SK-N-SH (cell line): ENCODE measurements around the gene CERS6. TPM values are rescaled to one million over a fixed set of nuclear protein-coding genes. Genes with fewer than 3 reads are reported as not detected.

Experiments used
- CTCF ChIA-PET: fragments of 300-600, 350-600 bp; formaldehyde crosslinking; extraction: SDS; loops from one replicate; lab custom pipeline; 2021; lab: Yijun Ruan, JAX
- POLR2A ChIA-PET: fragments of 350-600 bp; sonication (Branson Sonifier 250); formaldehyde crosslinking; extraction: SDS; loops from one replicate; lab custom pipeline; 2020; ENCODE audit warnings: antibody characterized with exemption, inconsistent platforms; lab: Yijun Ruan, JAX
- DNase-seq: peaks from one replicate; pipeline ENCODE4 v3.0.0; 2012
- H2AFZ ChIP-seq: fragments of 200-600 bp; sonication (generic); 2 replicates; pipeline ENCODE4 v1.8.1; 2016; ENCODE audit warnings: antibody characterized with exemption, mild to moderate bottlenecking, low read depth
- H3F3A ChIP-seq: fragments of 200-600 bp; sonication (generic); replicated peaks from 2 replicates; pipeline ENCODE3; 2016; ENCODE audit warnings: antibody characterized with exemption, mild to moderate bottlenecking; ENCODE audit not compliant: insufficient read depth
- H3K27ac ChIP-seq, 2 experiments: fragments of 200-500 bp in 1 of 2; fragments of 200-600 bp in 1 of 2; sonication (Bioruptor generic) in 1 of 2; sonication (generic), shearing (Covaris generic) in 1 of 2; 2 replicates each; pipeline versions ENCODE4 v1.5.1 to v1.6.1; 2014 to 2016; ENCODE audit warnings: low read depth in 2 of 2, inconsistent platforms in 1 of 2, low read length in 1 of 2, mild to moderate bottlenecking in 1 of 2, mixed read lengths in 1 of 2
- H3K27me3 ChIP-seq: fragments of 200-600 bp; sonication (generic), shearing (Covaris generic); 2 replicates; pipeline ENCODE4 v1.6.1; 2016; ENCODE audit warnings: mixed run types; ENCODE audit not compliant: insufficient read depth
- H3K36me3 ChIP-seq, 2 experiments: fragments of 200-500 bp in 1 of 2; fragments of 200-600 bp in 1 of 2; sonication (Bioruptor generic) in 1 of 2; sonication (generic) in 1 of 2; replicated peaks in 1 of 2; 2 replicates each; pipeline versions ENCODE3 to v1.5.1; 2014 to 2016; ENCODE audit warnings: low read length in 1 of 2, mild to moderate bottlenecking in 1 of 2; ENCODE audit not compliant: insufficient read depth in 2 of 2, control insufficient read depth in 1 of 2
- H3K4me1 ChIP-seq, 2 experiments: fragments of 200-500 bp in 1 of 2; fragments of 200-600 bp in 1 of 2; sonication (Bioruptor generic) in 1 of 2; sonication (generic), shearing (Covaris generic) in 1 of 2; 2 replicates each; pipeline versions ENCODE4 v1.5.1 to v1.6.1; 2014 to 2016; ENCODE audit warnings: low read depth in 1 of 2, low read length in 1 of 2, mixed run types in 1 of 2; ENCODE audit not compliant: insufficient read depth in 2 of 2, control insufficient read depth in 1 of 2
- H3K4me2 ChIP-seq: fragments of 200-600 bp; sonication (generic), shearing (Covaris generic); 2 replicates; pipeline ENCODE4 v1.6.1; 2017; ENCODE audit warnings: mixed run types
- H3K4me3 ChIP-seq, 2 experiments: fragments of 200-500 bp in 1 of 2; fragments of 200-600 bp in 1 of 2; sonication (Bioruptor generic) in 1 of 2; sonication (generic), shearing (Covaris generic) in 1 of 2; 2 replicates each; pipeline versions ENCODE4 v1.5.1 to v1.8.1; 2014 to 2016; ENCODE audit warnings: low read depth in 2 of 2, inconsistent platforms in 1 of 2, low read length in 1 of 2, mild to moderate bottlenecking in 1 of 2, mixed read lengths in 1 of 2, moderate library complexity in 1 of 2
- H3K79me2 ChIP-seq: fragments of 200-600 bp; sonication (generic); 2 replicates; pipeline ENCODE4 v1.8.1; 2017; ENCODE audit warnings: mild to moderate bottlenecking; ENCODE audit not compliant: insufficient read depth
- H3K9ac ChIP-seq: fragments of 200-600 bp; sonication (generic); 2 replicates; pipeline ENCODE4 v1.6.1; 2017; ENCODE audit warnings: mixed run types
- H3K9me2 ChIP-seq: fragments of 200-600 bp; sonication (generic); 2 replicates; pipeline ENCODE4 v1.6.1; 2017; ENCODE audit warnings: mixed run types
- H3K9me3 ChIP-seq: fragments of 200-600 bp; sonication (generic); 2 replicates; pipeline ENCODE4 v1.6.1; 2017; ENCODE audit warnings: mixed run types, mild to moderate bottlenecking, moderate library complexity
- H4K20me1 ChIP-seq: fragments of 200-600 bp; sonication (generic); 2 replicates; pipeline ENCODE4 v1.6.1; 2017; ENCODE audit warnings: mild to moderate bottlenecking, mixed run types; ENCODE audit not compliant: insufficient read depth
- CHD2 ChIP-seq: fragments of 150-350 bp; IDR thresholded peaks from 2 replicates; pipeline ENCODE4 v1.6.1; 2018; ENCODE audit warnings: low read length; ENCODE audit not compliant: partially characterized antibody
- EZH2phosphoT487 ChIP-seq: fragments of 200-600 bp; sonication (generic); IDR thresholded peaks from 2 replicates; pipeline ENCODE4 v1.6.1; 2017; ENCODE audit warnings: low read depth, mixed run types, mild to moderate bottlenecking, antibody characterized with exemption, moderate library complexity, borderline replicate concordance
- FOXJ3 ChIP-seq: sonication (generic); formaldehyde crosslinking; IDR thresholded peaks from 2 replicates; pipeline ENCODE4 v1.5.1; 2020; ENCODE audit warnings: mild to moderate bottlenecking, missing genetic modification reagents
- FOXM1 ChIP-seq: IDR thresholded peaks from 2 replicates; pipeline ENCODE4 v1.4.0; 2012; ENCODE audit warnings: low read depth, mild to moderate bottlenecking
- GABPA ChIP-seq: IDR thresholded peaks from 2 replicates; pipeline ENCODE4 v1.4.0; 2012; ENCODE audit warnings: low read depth, mild to moderate bottlenecking
- GATA2 ChIP-seq: sonication (generic); formaldehyde crosslinking; IDR thresholded peaks from 2 replicates; pipeline ENCODE4 v1.5.0; 2020; ENCODE audit warnings: mild to moderate bottlenecking, missing genetic modification reagents
- MXI1 ChIP-seq: IDR thresholded peaks from 2 replicates; pipeline ENCODE4 v1.6.1; 2012; ENCODE audit warnings: mild to moderate bottlenecking, low read depth, low read length, improper control_type of control experiment
- POLR2AphosphoS5 ChIP-seq: IDR thresholded peaks from 2 replicates; pipeline ENCODE4 v1.6.1; 2012; ENCODE audit warnings: low read depth, low read length
- RAD21 ChIP-seq: IDR thresholded peaks from 2 replicates; pipeline ENCODE4 v1.6.1; 2012; ENCODE audit warnings: mild to moderate bottlenecking, low read length
- SMC3 ChIP-seq: IDR thresholded peaks from 2 replicates; pipeline ENCODE4 v1.6.1; 2012; ENCODE audit warnings: low read depth, low read length, improper control_type of control experiment
- TCF12 ChIP-seq: IDR thresholded peaks from 2 replicates; pipeline ENCODE4 v1.4.0; 2012
- TEAD4 ChIP-seq: IDR thresholded peaks from 2 replicates; pipeline ENCODE4 v1.4.0; 2012; ENCODE audit warnings: mild to moderate bottlenecking, borderline replicate concordance; ENCODE audit not compliant: insufficient read depth
- YY1 ChIP-seq: IDR thresholded peaks from 2 replicates; pipeline ENCODE4 v1.4.0; 2012; ENCODE audit warnings: low read depth, mild to moderate bottlenecking
- WGBS: methylation state at CpG from one replicate; pipeline ENCODE4 v1.1.6; 2017; ENCODE audit warnings: low lambda C conversion rate; 5-methylcytosine and 5-hydroxymethylcytosine counted together
- polyA plus RNA-seq, 3 experiments: library from polyadenylated mRNA; depleted of rRNA; stranded (reverse); fragments of >200 nt; gene quantifications; 2 replicates each; pipeline ENCODE4 v1.2.3, GENCODE V29; 2012
- TF ChIP-seq, protein P1 (sequence below): IDR thresholded peaks from 2 replicates; pipeline ENCODE4 v1.6.1; 2012; ENCODE audit warnings: mild to moderate bottlenecking, low read depth, low read length, moderate library complexity
- TF ChIP-seq, protein P2 (sequence below): IDR thresholded peaks from 2 replicates; pipeline ENCODE4 v1.4.0; 2012; ENCODE audit warnings: low read depth, borderline replicate concordance

Gene CERS6
- polyA plus RNA-seq, 1 of the 3 experiments (the other 2 are of a cell fraction) = 1.8 TPM

DNA sequence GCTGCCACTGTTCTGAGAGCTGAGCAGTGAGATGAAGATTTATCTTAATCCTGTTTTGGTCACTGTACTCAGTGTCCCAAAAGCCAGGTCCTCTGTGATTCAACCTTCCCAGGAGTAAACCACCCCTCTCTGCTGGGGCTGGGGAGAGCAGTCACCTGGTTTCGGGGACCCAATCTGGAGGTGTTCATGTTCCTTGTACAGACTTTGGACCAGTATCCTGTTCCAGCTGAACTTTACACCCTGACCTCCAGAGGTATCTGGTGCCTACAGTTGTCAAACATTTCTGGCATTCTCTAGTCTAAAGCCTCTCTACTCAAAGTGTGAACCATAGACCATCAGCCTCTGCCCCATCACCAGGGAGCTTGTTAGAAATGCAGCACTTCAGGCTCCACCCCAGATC is 22.1 kb downstream of the CERS6 start (continued):
- TF ChIP-seq, protein P1, sequence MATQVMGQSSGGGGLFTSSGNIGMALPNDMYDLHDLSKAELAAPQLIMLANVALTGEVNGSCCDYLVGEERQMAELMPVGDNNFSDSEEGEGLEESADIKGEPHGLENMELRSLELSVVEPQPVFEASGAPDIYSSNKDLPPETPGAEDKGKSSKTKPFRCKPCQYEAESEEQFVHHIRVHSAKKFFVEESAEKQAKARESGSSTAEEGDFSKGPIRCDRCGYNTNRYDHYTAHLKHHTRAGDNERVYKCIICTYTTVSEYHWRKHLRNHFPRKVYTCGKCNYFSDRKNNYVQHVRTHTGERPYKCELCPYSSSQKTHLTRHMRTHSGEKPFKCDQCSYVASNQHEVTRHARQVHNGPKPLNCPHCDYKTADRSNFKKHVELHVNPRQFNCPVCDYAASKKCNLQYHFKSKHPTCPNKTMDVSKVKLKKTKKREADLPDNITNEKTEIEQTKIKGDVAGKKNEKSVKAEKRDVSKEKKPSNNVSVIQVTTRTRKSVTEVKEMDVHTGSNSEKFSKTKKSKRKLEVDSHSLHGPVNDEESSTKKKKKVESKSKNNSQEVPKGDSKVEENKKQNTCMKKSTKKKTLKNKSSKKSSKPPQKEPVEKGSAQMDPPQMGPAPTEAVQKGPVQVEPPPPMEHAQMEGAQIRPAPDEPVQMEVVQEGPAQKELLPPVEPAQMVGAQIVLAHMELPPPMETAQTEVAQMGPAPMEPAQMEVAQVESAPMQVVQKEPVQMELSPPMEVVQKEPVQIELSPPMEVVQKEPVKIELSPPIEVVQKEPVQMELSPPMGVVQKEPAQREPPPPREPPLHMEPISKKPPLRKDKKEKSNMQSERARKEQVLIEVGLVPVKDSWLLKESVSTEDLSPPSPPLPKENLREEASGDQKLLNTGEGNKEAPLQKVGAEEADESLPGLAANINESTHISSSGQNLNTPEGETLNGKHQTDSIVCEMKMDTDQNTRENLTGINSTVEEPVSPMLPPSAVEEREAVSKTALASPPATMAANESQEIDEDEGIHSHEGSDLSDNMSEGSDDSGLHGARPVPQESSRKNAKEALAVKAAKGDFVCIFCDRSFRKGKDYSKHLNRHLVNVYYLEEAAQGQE = no peak
- no peak for TF ChIP-seq GABPA

DNA sequence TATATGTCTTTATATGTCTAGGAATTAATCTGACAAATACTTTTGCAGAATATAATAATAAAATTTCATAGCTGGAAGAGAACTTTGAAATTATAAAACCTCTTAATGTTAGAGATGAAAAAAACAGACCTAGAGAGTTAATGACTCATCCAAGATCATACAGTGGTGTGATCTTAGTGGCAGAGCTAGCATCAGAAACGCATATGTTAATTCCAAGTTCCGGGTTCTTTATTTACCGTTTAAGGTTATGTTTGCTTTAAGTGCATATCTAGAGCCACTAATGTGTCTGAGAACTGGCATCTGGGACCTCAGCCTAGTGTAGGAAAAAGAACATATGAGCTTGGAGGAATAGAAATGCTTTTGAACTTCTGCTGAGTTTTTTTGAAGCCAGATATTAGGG is 24.3 kb downstream of the CERS6 start:
- no peaks in the 10 kb centered on the region for H3F3A ChIP-seq
- no peak overlapping the region for H3K4me2 ChIP-seq
- ChIA-PET POLR2A (no interaction called here), CTCF (interaction anchor here (1.4 kb wide), 1 partner anchor 10 kb away, joined by 3 read pairs; no protein-coding TSS in a partner anchor)
- no peak overlapping the region for H2AFZ ChIP-seq
- WGBS = 88% methylated on average over 3 of the region's 3 CpGs
- no peak overlapping the region for H3K27ac ChIP-seq
- H3K9ac ChIP-seq = no peak overlapping the region
- H3K36me3 ChIP-seq = no peaks in the 10 kb centered on the region
- TF ChIP-seq TEAD4 (no peak), FOXJ3 (CRISPR knock-in tag) (no peak)
- H4K20me1 ChIP-seq = no peaks in the 10 kb centered on the region
- peaks cover 0 to 6% of the 10 kb centered on the region in 2 experiments; a peak in 2 of 4 replicates for H3K4me1 ChIP-seq
- no peak for DNase-seq
- no peak overlapping the region for H3K4me3 ChIP-seq
- H3K9me3 ChIP-seq = no peaks in the 10 kb centered on the region
- H3K9me2 ChIP-seq = no peaks in the 10 kb centered on the region
- H3K27me3 ChIP-seq = no peaks in the 10 kb centered on the region
- H3K79me2 ChIP-seq = 0 out of 2 replicates have a peak, but pooled peaks cover 6% of the 10 kb centered on the region

DNA sequence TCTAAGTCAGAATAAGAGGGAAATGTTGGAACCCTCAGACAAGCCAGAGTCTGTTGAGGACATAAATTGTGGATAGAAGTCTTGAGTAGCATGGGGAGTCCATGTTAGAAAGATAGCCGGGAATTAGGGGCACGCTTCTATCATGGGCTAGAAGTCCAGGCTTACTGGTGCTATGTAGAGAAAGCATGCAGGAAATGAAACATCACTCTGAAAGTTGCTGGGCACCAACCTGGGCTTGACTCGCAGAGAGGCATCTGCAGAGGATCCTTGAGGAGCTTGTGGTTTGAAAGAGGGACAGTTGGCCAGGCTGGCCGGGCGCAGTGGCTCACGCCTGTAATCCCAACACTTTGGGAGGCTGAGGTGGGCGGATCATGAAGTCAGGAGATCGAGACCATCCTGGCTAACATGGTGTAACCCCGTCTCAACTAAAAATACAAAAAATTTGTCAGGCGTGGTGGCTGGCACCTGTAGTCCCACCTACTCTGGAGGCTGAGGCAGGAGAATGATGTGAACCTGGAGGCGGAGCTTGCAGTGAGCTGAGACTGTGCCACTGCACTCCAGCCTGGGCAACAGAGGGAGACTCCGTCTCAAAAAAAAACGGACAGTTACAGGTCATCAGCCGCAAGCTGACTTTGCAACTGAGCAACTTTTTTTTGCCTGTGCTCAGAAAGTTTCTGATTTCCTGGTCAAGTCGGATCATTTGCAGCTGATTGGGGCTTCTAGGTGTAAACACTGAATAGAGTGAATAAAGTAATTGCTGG is 24.9 kb downstream of the CERS6 start:
- WGBS = 89% methylated on average over 15 of the region's 15 CpGs
- no peaks in the 10 kb centered on the region for H3K27me3 ChIP-seq
- no peak for TF ChIP-seq EZH2phosphoT487
- TF ChIP-seq, protein P1 = no peak
- TF ChIP-seq, protein P2, sequence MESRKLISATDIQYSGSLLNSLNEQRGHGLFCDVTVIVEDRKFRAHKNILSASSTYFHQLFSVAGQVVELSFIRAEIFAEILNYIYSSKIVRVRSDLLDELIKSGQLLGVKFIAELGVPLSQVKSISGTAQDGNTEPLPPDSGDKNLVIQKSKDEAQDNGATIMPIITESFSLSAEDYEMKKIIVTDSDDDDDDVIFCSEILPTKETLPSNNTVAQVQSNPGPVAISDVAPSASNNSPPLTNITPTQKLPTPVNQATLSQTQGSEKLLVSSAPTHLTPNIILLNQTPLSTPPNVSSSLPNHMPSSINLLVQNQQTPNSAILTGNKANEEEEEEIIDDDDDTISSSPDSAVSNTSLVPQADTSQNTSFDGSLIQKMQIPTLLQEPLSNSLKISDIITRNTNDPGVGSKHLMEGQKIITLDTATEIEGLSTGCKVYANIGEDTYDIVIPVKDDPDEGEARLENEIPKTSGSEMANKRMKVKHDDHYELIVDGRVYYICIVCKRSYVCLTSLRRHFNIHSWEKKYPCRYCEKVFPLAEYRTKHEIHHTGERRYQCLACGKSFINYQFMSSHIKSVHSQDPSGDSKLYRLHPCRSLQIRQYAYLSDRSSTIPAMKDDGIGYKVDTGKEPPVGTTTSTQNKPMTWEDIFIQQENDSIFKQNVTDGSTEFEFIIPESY = no peak
- no peak for TF ChIP-seq MXI1
- no peak for TF ChIP-seq FOXM1
- TF ChIP-seq POLR2AphosphoS5 = no peak
- no peak for TF ChIP-seq RAD21
- TF ChIP-seq CHD2 = no peak
- no peak for TF ChIP-seq GATA2 (CRISPR knock-in tag)
- no peak for TF ChIP-seq TCF12
- no peak for TF ChIP-seq YY1
- TF ChIP-seq SMC3 = no peak

More for the DNA sequence above, 24.9 kb downstream of the CERS6 start:
- Histone ChIP-seq H3K9me2 (no peaks in the 10 kb centered on the region), H3K9ac (no peak overlapping the region), H2AFZ (no peak overlapping the region), H3K4me1 (peaks cover 0 to 6% of the 10 kb centered on the region in 2 experiments; a peak in 2 of 4 replicates), H3F3A (no peaks in the 10 kb centered on the region), H3K36me3 (no peaks in the 10 kb centered on the region), H3K27ac (no peak overlapping the region), H4K20me1 (no peaks in the 10 kb centered on the region), H3K9me3 (no peaks in the 10 kb centered on the region), H3K4me2 (no peak overlapping the region), H3K79me2 (0 out of 2 replicates have a peak, but pooled peaks cover 6% of the 10 kb centered on the region), H3K4me3 (no peak overlapping the region)
- POLR2A ChIA-PET = no interaction called here
- no peak for DNase-seq
- CTCF ChIA-PET = interaction anchor here (0.6 to 2.6 kb wide), 5 partner anchors 10 to 362 kb away, joined by 3 to 10 read pairs (median 3); no protein-coding TSS in a partner anchor
